ENCODE measurements around the gene RBM23.
"Not testable (repeated sequence)": the region's sequence is repeated elsewhere in the genome, so short reads cannot be mapped to it uniquely, and the experiment has no call there.

The RBM23 gene

DNA sequence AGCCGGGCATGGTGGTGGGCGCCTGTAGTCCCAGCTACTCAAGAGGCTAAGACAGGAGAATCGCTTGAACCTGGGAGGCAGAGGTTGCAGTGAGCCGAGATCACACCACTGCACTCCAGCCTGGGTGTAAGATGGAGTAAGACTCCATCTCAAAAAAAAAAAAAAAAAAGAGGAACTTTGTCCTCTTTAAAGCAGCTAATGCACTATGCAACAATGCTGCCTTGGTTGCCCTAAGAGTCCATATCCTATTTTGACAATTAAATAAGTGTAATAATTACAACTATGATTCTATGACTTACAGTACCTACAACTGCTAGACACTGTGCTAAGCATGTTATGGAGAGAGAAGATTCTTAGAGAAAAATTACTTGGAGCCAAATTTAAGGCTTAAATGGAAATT lies 4.1 kb downstream of the RBM23 start:
- H3K36me3 ChIP-seq (ENCODE audit: control insufficient read depth, insufficient read depth, low read length, severe bottlenecking) = peaks cover 19% of the 10 kb centered on the region
- H3K9me3 ChIP-seq (ENCODE audit: control insufficient read depth, low read length); H3K27me3 ChIP-seq (replicated peaks; ENCODE audit: control insufficient read depth, insufficient read depth, low read length); H3K4me3 ChIP-seq (ENCODE audit: low read length); H3K9ac ChIP-seq (ENCODE audit: low read length); DNase-seq (ENCODE audit: low read depth): not testable (repeated sequence)
- H3K4me1 ChIP-seq (ENCODE audit: control insufficient read depth, insufficient read depth, low read length) = peaks cover 21% of the 10 kb centered on the region

DNA sequence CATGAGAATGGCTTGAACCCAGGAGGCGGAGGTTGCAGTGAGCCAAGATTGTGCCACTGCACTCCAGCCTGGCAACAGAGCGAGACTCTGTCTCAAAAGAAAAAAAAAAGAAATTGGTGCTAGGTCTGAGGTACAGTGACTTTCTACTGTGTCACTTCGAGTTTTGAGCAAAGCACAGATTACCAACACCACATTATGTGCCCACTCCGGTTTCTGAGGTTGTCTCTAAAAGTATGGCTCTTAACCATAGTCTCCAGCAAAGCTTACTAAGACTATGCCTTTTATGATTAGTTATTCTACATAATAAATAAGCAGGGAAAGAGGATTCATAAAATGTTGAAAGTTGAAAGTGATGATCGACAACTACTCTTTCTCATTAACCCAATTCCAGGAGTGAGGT lies 8.0 kb downstream of the RBM23 start:
- Histone ChIP-seq H3K4me3 (ENCODE audit: low read length) (no peak overlapping the region), H3K27me3 (replicated peaks; ENCODE audit: control insufficient read depth, insufficient read depth, low read length) (no peaks in the 10 kb centered on the region), H3K9ac (ENCODE audit: low read length) (no peak overlapping the region), H3K9me3 (ENCODE audit: control insufficient read depth, low read length) (no peaks in the 10 kb centered on the region), H3K4me1 (ENCODE audit: control insufficient read depth, insufficient read depth, low read length) (peaks cover 27% of the 10 kb centered on the region), H3K36me3 (ENCODE audit: control insufficient read depth, insufficient read depth, low read length, severe bottlenecking) (peaks cover 49% of the 10 kb centered on the region)
- DNase-seq (ENCODE audit: low read depth) = no peak

DNA sequence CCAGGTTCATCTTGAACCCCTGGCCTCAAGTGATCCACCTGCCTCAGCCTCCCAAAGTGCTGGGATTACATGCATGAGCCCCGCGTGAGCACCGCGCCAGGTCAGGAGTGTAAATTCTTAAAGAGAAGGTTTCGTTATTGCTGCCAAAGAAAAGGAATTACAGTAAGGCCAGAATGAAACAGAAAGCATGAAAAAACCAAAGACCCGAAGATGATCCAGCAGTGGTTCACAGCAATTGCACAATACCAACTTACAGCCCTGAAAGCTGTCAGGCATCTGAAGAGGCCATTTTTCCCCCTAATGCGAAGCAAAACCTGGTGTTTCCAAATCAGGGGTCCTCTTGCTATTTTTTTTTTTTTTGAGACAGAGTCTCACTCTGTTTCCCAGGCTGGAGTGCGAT lies 10.3 kb downstream of the RBM23 start:
- H3K4me1 ChIP-seq (ENCODE audit: control insufficient read depth, insufficient read depth, low read length) = peaks cover 18% of the 10 kb centered on the region
- peak overlapping the region; percentile 50 for H3K9ac ChIP-seq (ENCODE audit: low read length)
- H3K36me3 ChIP-seq (ENCODE audit: control insufficient read depth, insufficient read depth, low read length, severe bottlenecking) = peaks cover 72% of the 10 kb centered on the region
- peak; percentile 88 for DNase-seq (ENCODE audit: low read depth)
- peak overlapping the region; percentile 31 for H3K4me3 ChIP-seq (ENCODE audit: low read length)
- no peaks in the 10 kb centered on the region for H3K27me3 ChIP-seq (replicated peaks; ENCODE audit: control insufficient read depth, insufficient read depth, low read length)
- no peaks in the 10 kb centered on the region for H3K9me3 ChIP-seq (ENCODE audit: control insufficient read depth, low read length)

DNA sequence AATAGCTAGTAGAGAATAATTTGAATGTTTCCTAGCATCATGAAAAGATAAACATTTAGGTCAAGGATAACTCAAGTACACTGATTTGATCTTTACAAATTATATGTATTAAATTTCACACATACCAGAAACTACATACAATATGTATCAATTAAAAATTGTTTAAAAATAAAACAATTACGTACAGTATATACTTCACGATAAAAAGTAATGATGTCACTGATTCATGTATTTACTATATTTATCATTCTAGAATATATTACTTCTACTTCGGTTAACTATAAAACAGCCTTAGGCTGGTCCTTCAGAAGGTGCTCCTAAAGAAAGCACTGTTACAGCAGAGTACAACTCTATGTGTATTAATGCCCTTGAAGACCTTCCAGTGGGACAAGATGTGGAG lies 11.5 kb downstream of the RBM23 start:
- Histone ChIP-seq H3K9ac (ENCODE audit: low read length) (no peak overlapping the region), H3K4me1 (ENCODE audit: control insufficient read depth, insufficient read depth, low read length) (peaks cover 18% of the 10 kb centered on the region), H3K36me3 (ENCODE audit: control insufficient read depth, insufficient read depth, low read length, severe bottlenecking) (peaks cover 82% of the 10 kb centered on the region), H3K4me3 (ENCODE audit: low read length) (no peak overlapping the region), H3K9me3 (ENCODE audit: control insufficient read depth, low read length) (no peaks in the 10 kb centered on the region), H3K27me3 (replicated peaks; ENCODE audit: control insufficient read depth, insufficient read depth, low read length) (no peaks in the 10 kb centered on the region)
- no peak for DNase-seq (ENCODE audit: low read depth)

DNA sequence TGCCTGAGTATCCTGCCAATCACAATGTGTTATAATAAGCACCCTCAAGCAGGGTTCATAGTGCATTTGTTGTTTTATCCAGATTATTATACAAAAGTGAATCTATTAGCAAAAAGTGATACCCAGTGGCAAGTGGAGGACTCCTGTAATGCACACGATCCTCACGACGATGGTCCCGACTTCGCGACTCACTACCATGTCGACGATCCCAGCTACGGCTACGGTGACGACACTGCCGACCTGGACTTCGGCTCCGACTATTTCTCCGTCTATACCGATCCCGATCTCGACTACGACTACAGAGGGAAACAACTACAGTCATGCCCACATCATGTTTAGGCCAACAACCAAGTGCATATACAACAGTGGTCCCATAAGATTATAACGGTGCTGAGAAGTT lies 12.9 kb downstream of the RBM23 start:
- Histone ChIP-seq H3K9ac (ENCODE audit: low read length) (no peak overlapping the region), H3K4me3 (ENCODE audit: low read length) (no peak overlapping the region), H3K36me3 (ENCODE audit: control insufficient read depth, insufficient read depth, low read length, severe bottlenecking) (peaks cover 84% of the 10 kb centered on the region), H3K27me3 (replicated peaks; ENCODE audit: control insufficient read depth, insufficient read depth, low read length) (no peaks in the 10 kb centered on the region), H3K9me3 (ENCODE audit: control insufficient read depth, low read length) (no peaks in the 10 kb centered on the region), H3K4me1 (ENCODE audit: control insufficient read depth, insufficient read depth, low read length) (peaks cover 18% of the 10 kb centered on the region)
- DNase-seq (ENCODE audit: low read depth) = no peak

DNA sequence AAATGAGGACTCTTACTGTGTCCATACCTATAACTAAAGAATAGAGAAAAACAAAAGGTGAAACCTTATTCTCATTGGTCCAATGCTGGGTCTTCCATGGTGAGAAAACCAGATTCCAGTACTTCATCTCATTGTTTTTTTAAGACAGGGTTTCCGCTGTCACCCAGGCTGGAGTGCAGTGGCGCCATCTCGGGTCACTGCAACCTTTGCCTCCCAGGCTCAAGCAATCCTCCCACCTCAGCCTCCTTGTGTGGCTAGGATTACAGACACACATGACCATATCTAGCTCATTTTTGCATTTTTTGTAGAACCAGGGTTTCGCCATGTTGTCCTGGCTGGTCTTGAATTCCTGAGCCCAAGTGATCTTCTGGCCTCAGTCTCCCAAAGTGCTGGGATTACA lies 13.3 kb downstream of the RBM23 start:
- no peak overlapping the region for H3K4me3 ChIP-seq (ENCODE audit: low read length)
- no peak for DNase-seq (ENCODE audit: low read depth)
- no peaks in the 10 kb centered on the region for H3K27me3 ChIP-seq (replicated peaks; ENCODE audit: control insufficient read depth, insufficient read depth, low read length)
- H3K9ac ChIP-seq (ENCODE audit: low read length) = no peak overlapping the region
- peaks cover 84% of the 10 kb centered on the region for H3K36me3 ChIP-seq (ENCODE audit: control insufficient read depth, insufficient read depth, low read length, severe bottlenecking)
- H3K9me3 ChIP-seq (ENCODE audit: control insufficient read depth, low read length) = no peaks in the 10 kb centered on the region
- peaks cover 18% of the 10 kb centered on the region for H3K4me1 ChIP-seq (ENCODE audit: control insufficient read depth, insufficient read depth, low read length)

DNA sequence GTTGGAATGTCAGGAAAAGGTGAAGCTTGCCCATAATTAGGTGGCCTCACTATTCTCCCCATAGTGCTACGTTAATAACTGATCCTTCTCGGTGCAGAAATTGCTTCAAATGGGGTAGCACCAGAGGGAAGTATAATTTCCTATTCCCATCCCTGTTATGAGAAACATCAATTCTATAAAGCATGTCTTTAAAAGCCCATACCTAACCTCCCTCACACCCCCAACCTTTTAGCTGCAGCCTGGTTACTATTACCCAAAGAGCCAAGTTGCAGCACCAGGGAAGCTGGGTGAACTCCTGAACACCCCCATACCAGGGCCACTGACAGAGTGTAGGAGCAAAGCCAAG lies 15.2 kb downstream of the RBM23 start:
- Histone ChIP-seq H3K9me3 (ENCODE audit: control insufficient read depth, low read length) (no peaks in the 10 kb centered on the region), H3K27me3 (replicated peaks; ENCODE audit: control insufficient read depth, insufficient read depth, low read length) (no peaks in the 10 kb centered on the region), H3K4me3 (ENCODE audit: low read length) (no peak overlapping the region), H3K4me1 (ENCODE audit: control insufficient read depth, insufficient read depth, low read length) (peaks cover 10% of the 10 kb centered on the region), H3K36me3 (ENCODE audit: control insufficient read depth, insufficient read depth, low read length, severe bottlenecking) (peaks cover 77% of the 10 kb centered on the region), H3K9ac (ENCODE audit: low read length) (no peak overlapping the region)
- no peak for DNase-seq (ENCODE audit: low read depth)

DNA sequence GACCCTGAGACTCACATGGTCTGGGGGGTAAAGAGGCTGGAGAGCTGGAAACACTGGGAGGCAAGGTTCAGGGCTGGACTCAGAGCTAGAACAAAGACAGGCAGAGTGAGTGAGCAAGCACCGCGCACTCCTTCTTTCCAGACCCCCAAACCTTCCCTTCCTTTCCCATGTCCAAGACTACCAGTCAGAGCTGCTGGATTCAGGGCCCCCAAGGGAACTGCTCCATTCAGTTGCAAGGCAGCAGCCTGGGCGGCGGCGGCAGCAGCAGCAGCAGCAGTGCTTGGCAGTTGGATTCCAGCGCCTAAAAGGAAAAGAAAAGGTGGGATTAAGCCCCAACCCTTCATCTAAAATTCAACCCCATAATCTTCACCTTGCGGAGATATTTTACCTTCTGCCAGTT lies 17.1 kb downstream of the RBM23 start:
- no peak overlapping the region for H3K4me3 ChIP-seq (ENCODE audit: low read length)
- H3K4me1 ChIP-seq (ENCODE audit: control insufficient read depth, insufficient read depth, low read length) = peaks cover 10% of the 10 kb centered on the region
- no peak overlapping the region for H3K9ac ChIP-seq (ENCODE audit: low read length)
- H3K9me3 ChIP-seq (ENCODE audit: control insufficient read depth, low read length) = no peaks in the 10 kb centered on the region
- peaks cover 62% of the 10 kb centered on the region for H3K36me3 ChIP-seq (ENCODE audit: control insufficient read depth, insufficient read depth, low read length, severe bottlenecking)
- no peak for DNase-seq (ENCODE audit: low read depth)
- no peaks in the 10 kb centered on the region for H3K27me3 ChIP-seq (replicated peaks; ENCODE audit: control insufficient read depth, insufficient read depth, low read length)

DNA sequence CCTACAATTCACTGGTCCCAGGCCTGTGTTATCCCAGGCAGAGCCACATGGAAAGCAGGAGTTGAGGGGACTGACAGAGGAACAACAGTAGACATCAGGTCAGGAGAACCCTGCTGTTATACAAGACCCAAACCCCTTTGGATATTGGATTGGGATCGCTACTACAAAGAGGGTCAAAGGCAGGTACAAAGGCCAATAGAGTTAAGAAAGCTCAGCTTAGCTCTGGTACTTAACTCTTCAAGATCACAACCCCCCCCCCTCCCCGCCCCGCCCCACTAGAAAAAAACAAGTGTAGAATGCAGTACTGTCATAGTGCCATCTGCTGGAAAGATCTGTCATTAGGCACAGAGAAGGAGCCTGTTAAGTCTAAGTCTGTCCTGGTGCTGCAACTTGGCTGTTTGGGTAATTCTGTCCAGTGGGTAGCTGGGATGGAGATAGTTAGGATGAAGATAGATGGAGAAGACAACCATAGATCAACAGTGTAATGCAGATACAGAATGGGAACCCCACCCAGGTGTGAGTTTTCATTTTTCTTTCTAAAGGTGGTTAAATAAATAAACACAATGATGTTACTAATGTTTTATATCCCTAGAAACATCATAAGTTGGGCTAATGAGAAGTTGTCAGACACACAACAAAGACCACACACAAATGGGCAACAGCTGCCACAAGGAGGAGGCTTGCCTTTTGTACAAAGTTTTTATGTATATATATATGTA lies 18.7 kb downstream of the RBM23 start:
- H3K36me3 ChIP-seq (ENCODE audit: control insufficient read depth, insufficient read depth, low read length, severe bottlenecking) = peaks cover 47% of the 10 kb centered on the region
- H3K4me1 ChIP-seq (ENCODE audit: control insufficient read depth, insufficient read depth, low read length) = peaks cover 10% of the 10 kb centered on the region
- no peaks in the 10 kb centered on the region for H3K27me3 ChIP-seq (replicated peaks; ENCODE audit: control insufficient read depth, insufficient read depth, low read length)
- H3K4me3 ChIP-seq (ENCODE audit: low read length) = no peak overlapping the region
- no peaks in the 10 kb centered on the region for H3K9me3 ChIP-seq (ENCODE audit: control insufficient read depth, low read length)
- peak; percentile 85 for DNase-seq (ENCODE audit: low read depth)
- H3K9ac ChIP-seq (ENCODE audit: low read length) = no peak overlapping the region

DNA sequence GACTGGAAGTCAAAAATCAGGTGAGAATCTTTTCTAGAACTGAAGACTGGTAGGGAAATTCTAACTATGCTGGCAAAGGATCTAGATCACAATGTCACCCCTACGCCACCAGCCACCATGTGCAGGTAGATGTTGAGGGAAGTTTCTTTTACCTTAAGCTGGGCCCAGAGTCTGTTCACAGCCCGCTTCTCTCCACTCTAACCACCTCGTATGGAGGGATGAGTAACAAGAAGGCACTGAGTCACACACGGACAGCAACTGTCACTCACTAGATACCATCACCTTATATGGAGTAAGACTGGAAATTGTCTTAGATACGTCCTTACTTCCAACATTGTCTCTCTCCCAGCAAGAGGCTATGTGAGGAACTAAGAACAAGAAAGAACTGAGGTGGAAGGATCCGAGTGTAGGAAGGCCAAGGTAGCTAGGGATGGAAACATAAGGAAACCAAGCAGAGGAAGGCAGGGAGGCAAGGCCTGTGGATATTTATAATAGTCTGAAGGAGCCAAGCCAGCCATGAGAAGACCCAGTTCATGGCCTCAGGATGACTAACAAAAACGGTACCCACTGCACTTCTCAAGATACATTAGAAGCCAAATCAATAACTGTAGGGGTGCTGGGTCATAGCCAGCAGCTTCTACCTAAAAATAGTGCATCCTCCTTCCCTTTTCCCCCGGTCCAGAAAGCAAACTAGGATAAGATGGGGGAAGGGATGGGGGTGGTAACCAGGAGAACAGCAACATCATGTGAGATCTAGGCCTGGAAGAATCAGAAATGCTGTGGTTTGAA lies 20.5 kb downstream of the RBM23 start:
- Histone ChIP-seq H3K36me3 (ENCODE audit: control insufficient read depth, insufficient read depth, low read length, severe bottlenecking) (peaks cover 29% of the 10 kb centered on the region), H3K9me3 (ENCODE audit: control insufficient read depth, low read length) (no peaks in the 10 kb centered on the region), H3K4me1 (ENCODE audit: control insufficient read depth, insufficient read depth, low read length) (peaks cover 10% of the 10 kb centered on the region), H3K4me3 (ENCODE audit: low read length) (no peak overlapping the region), H3K9ac (ENCODE audit: low read length) (no peak overlapping the region), H3K27me3 (replicated peaks; ENCODE audit: control insufficient read depth, insufficient read depth, low read length) (no peaks in the 10 kb centered on the region)
- DNase-seq (ENCODE audit: low read depth) = peak; percentile 55

DNA sequence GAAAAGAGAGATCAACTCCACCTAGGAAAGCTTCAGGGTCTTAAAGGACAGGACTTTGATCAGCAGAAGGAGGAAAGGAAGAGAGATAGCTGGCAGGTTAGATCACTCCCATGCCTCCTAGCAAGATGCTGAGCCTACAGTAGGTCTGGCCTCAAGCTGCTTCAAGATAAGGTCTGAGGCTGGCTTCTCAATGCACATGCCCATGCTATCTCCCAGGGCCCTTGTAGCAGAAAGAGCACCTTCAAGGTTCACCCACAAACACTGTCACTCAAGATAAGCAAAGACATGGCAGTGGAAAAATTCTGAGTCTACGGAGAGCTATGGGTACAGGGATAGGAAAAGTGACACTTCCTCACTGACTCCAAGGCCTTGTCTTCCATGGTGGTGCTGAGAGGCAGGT lies 21.6 kb downstream of the RBM23 start:
- Histone ChIP-seq H3K36me3 (ENCODE audit: control insufficient read depth, insufficient read depth, low read length, severe bottlenecking) (peaks cover 20% of the 10 kb centered on the region), H3K27me3 (replicated peaks; ENCODE audit: control insufficient read depth, insufficient read depth, low read length) (no peaks in the 10 kb centered on the region), H3K9ac (ENCODE audit: low read length) (no peak overlapping the region), H3K4me3 (ENCODE audit: low read length) (no peak overlapping the region), H3K4me1 (ENCODE audit: control insufficient read depth, insufficient read depth, low read length) (peaks cover 10% of the 10 kb centered on the region), H3K9me3 (ENCODE audit: control insufficient read depth, low read length) (no peaks in the 10 kb centered on the region)
- no peak for DNase-seq (ENCODE audit: low read depth)

All from adipocyte (in vitro differentiated cells).